ENCODE data around the gene WSB2.

GRCh38 chr12:117986705-117987469 is 74.1 kb downstream of the WSB2 start:
- TF ChIP-seq POLR2AphosphoS5 (IDR thresholded peaks at IDR 0.05; ENCODE audit: low read depth, low read length): no peak
- TF ChIP-seq POLR2A (IDR thresholded peaks at IDR 0.05; ENCODE audit: low read depth, low read length): no peak

Data from GM12892 (cell line).